Loucy (cell line): Measurements from ENCODE around the gene HRH1.

Experiments used
- H2AFZ ChIP-seq: fragments of 200-600 bp; sonication (generic); 2 replicates; pipeline ENCODE4 v1.6.0; 2016; ENCODE audit warnings: antibody characterized with exemption, mild to moderate bottlenecking, low read length, moderate library complexity
- H3F3A ChIP-seq: fragments of 200-600 bp; 2 replicates; pipeline ENCODE4 v1.6.0; 2016; ENCODE audit warnings: antibody characterized with exemption, low read depth, mild to moderate bottlenecking
- H3K27me3 ChIP-seq: fragments of 200-600 bp; sonication (generic); 2 replicates; pipeline ENCODE4 v1.6.1; 2014; ENCODE audit warnings: low read length, mild to moderate bottlenecking; ENCODE audit not compliant: insufficient read depth, poor library complexity, severe bottlenecking
- H3K36me3 ChIP-seq: fragments of 200-600 bp; sonication (generic); 2 replicates; pipeline ENCODE4 v1.6.1; 2016; ENCODE audit warnings: low read length; ENCODE audit not compliant: insufficient read depth
- H3K4me1 ChIP-seq: fragments of 200-600 bp; sonication (generic); 2 replicates; pipeline ENCODE4 v1.5.1; 2014; ENCODE audit warnings: low read length, mild to moderate bottlenecking; ENCODE audit not compliant: insufficient read depth, poor library complexity, severe bottlenecking
- H3K4me2 ChIP-seq: fragments of 200-600 bp; sonication (generic); 2 replicates; pipeline ENCODE4 v1.6.0; 2014; ENCODE audit warnings: antibody characterized with exemption, low read length, low read depth, mild to moderate bottlenecking; ENCODE audit not compliant: poor library complexity, severe bottlenecking
- H3K4me3 ChIP-seq: fragments of 200-600 bp; sonication (generic); 2 replicates; pipeline ENCODE4 v1.5.1; 2014; ENCODE audit warnings: low read length, mild to moderate bottlenecking, mixed read lengths; ENCODE audit not compliant: poor library complexity, severe bottlenecking
- H3K79me2 ChIP-seq: fragments of 200-600 bp; sonication (generic); 2 replicates; pipeline ENCODE4 v1.6.1; 2014; ENCODE audit warnings: low read length; ENCODE audit not compliant: insufficient read depth
- H3K9ac ChIP-seq: fragments of 200-600 bp; sonication (generic); 2 replicates; pipeline ENCODE4 v1.6.0; 2014; ENCODE audit warnings: mild to moderate bottlenecking, low read depth, low read length, moderate library complexity; ENCODE audit not compliant: poor library complexity, severe bottlenecking
- H3K9me2 ChIP-seq: fragments of 200-600 bp; sonication (generic); replicated peaks from 2 replicates; pipeline ENCODE4 v1.6.1; 2016; ENCODE audit warnings: low read depth, low read length, mixed read lengths
- H3K9me3 ChIP-seq: fragments of 200-600 bp; sonication (generic); 2 replicates; pipeline ENCODE4 v1.6.1; 2014; ENCODE audit warnings: mild to moderate bottlenecking, antibody characterized with exemption, low read length, low read depth; ENCODE audit not compliant: insufficient read depth
- H4K20me1 ChIP-seq: fragments of 200-600 bp; sonication (generic); 2 replicates; pipeline ENCODE4 v1.6.0; 2014; ENCODE audit warnings: antibody characterized with exemption, low read length, mild to moderate bottlenecking; ENCODE audit not compliant: insufficient read depth, poor library complexity, severe bottlenecking
- CTCF ChIP-seq: fragments of 200-600 bp; sonication (generic); conservative IDR thresholded peaks from 2 replicates; pipeline ENCODE4 v1.5.1; 2014; ENCODE audit warnings: mild to moderate bottlenecking, antibody characterized with exemption, low read length
- EZH2phosphoT487 ChIP-seq: fragments of 200-600 bp; IDR thresholded peaks from 2 replicates; pipeline ENCODE4 v1.6.1; 2018; ENCODE audit warnings: antibody characterized with exemption, mild to moderate bottlenecking, moderate library complexity, borderline replicate concordance

Gene HRH1

GRCh38 chr3:11137627-11137959 lies 16.7 kb upstream of the HRH1 start:
- H3K27me3 ChIP-seq: no peaks in the 10 kb centered on the region
- no peaks in the 10 kb centered on the region for H3K9me2 ChIP-seq
- no peak for TF ChIP-seq CTCF
- no peak for TF ChIP-seq EZH2phosphoT487
- no peak overlapping the region for H3K9ac ChIP-seq
- no peaks in the 10 kb centered on the region for H3K79me2 ChIP-seq
- peaks cover 12% of the 10 kb centered on the region for H3K4me1 ChIP-seq
- H3K4me3 ChIP-seq: no peak overlapping the region
- no peaks in the 10 kb centered on the region for H3K9me3 ChIP-seq
- H4K20me1 ChIP-seq: no peaks in the 10 kb centered on the region
- no peak overlapping the region for H3K4me2 ChIP-seq
- H3F3A ChIP-seq: no peaks in the 10 kb centered on the region
- H3K36me3 ChIP-seq: no peaks in the 10 kb centered on the region
- no peak overlapping the region for H2AFZ ChIP-seq

GRCh38 chr3:11138371-11138770 lies 15.9 kb upstream of the HRH1 start:
- H3K9me2 ChIP-seq: no peaks in the 10 kb centered on the region
- no peak overlapping the region for H3K4me2 ChIP-seq
- H3K9me3 ChIP-seq: no peaks in the 10 kb centered on the region
- TF ChIP-seq EZH2phosphoT487 (no peak), CTCF (no peak)
- H3K36me3 ChIP-seq: no peaks in the 10 kb centered on the region
- no peaks in the 10 kb centered on the region for H3K27me3 ChIP-seq
- H3K4me3 ChIP-seq: no peak overlapping the region
- H3K9ac ChIP-seq: no peak overlapping the region
- peaks cover 12% of the 10 kb centered on the region for H3K4me1 ChIP-seq
- no peaks in the 10 kb centered on the region for H4K20me1 ChIP-seq
- H2AFZ ChIP-seq: no peak overlapping the region
- no peaks in the 10 kb centered on the region for H3F3A ChIP-seq
- no peaks in the 10 kb centered on the region for H3K79me2 ChIP-seq

GRCh38 chr3:11140030-11140712 lies 14.1 kb upstream of the HRH1 start:
- no peak for TF ChIP-seq CTCF
- TF ChIP-seq EZH2phosphoT487: no peak
- Histone ChIP-seq H3K9me2 (no peaks in the 10 kb centered on the region), H3K4me1 (peaks cover 12% of the 10 kb centered on the region), H3K4me3 (no peak overlapping the region), H3K9ac (no peak overlapping the region), H3K4me2 (peak overlapping the region; percentile 39), H3K79me2 (no peaks in the 10 kb centered on the region), H3K36me3 (no peaks in the 10 kb centered on the region), H2AFZ (no peak overlapping the region; the same call in 1 of the 2 replicates), H4K20me1 (no peaks in the 10 kb centered on the region), H3F3A (no peaks in the 10 kb centered on the region), H3K9me3 (no peaks in the 10 kb centered on the region), H3K27me3 (no peaks in the 10 kb centered on the region)
